Stimulated activated CD8-positive, alpha-beta memory T cell treated with anti-CD3 and anti-CD28 coated beads, Interleukin-2, amount 100 ng/mL, for 48 hours (primary cell): ENCODE results near the gene LDLR.
"Not testable (repeated sequence)": the region's sequence is repeated elsewhere in the genome, so short reads cannot be mapped to it uniquely, and the experiment has no call there.

Experiments
- DNase-seq, 2 donors: peaks; one replicate each; pipeline ENCODE4 v3.0.0-alpha.2; 2020; ENCODE audit warnings: low read depth in 2 of 2

LDLR gene

GRCh38 chr19:11105014-11105636 lies 15.9 kb downstream of the LDLR start:
- no peak for DNase-seq

GRCh38 chr19:11106477-11106876 lies 17.2 kb downstream of the LDLR start:
- DNase-seq = no peak

GRCh38 chr19:11108746-11109145 lies 19.5 kb downstream of the LDLR start:
- no peak for DNase-seq

GRCh38 chr19:11111117-11111770 lies 22.0 kb downstream of the LDLR start:
- DNase-seq = no peak

- DNase-seq = no peak
Measured at GRCh38 chr19:11111771-11112144, 22.5 kb downstream of the LDLR start.

- DNase-seq = no peak
Measured at GRCh38 chr19:11113140-11113708, 24.0 kb downstream of the LDLR start.

- DNase-seq = no peak
Measured at GRCh38 chr19:11115042-11115441, 25.8 kb downstream of the LDLR start.

GRCh38 chr19:11115895-11116446 lies 26.7 kb downstream of the LDLR start:
- no peak for DNase-seq

- no peak for DNase-seq
Measured at GRCh38 chr19:11116507-11116906, 27.2 kb downstream of the LDLR start.

- not testable (repeated sequence) for DNase-seq
Measured at GRCh38 chr19:11121963-11122362, 32.7 kb downstream of the LDLR start.

GRCh38 chr19:11123114-11123513 lies 33.9 kb downstream of the LDLR start:
- DNase-seq = no peak

GRCh38 chr19:11124157-11124556 lies 34.9 kb downstream of the LDLR start:
- not testable (repeated sequence) for DNase-seq

GRCh38 chr19:11125994-11126685 lies 36.9 kb downstream of the LDLR start:
- DNase-seq = peak; percentile 63 to 67

- no peak for DNase-seq
Measured at GRCh38 chr19:11127905-11128304, 38.6 kb downstream of the LDLR start.

- peak; percentile 45 to 53 for DNase-seq
Measured at GRCh38 chr19:11130824-11131455, 41.7 kb downstream of the LDLR start.

- DNase-seq = no peak
Measured at GRCh38 chr19:11131471-11131870, 42.2 kb downstream of the LDLR start.

GRCh38 chr19:11136400-11137101 lies 47.3 kb downstream of the LDLR start:
- DNase-seq = no peak

GRCh38 chr19:11137542-11138384 lies 48.5 kb downstream of the LDLR start:
- peak; percentile 19 to 29 for DNase-seq

- no peak for DNase-seq
Measured at GRCh38 chr19:11138601-11139300, 49.5 kb downstream of the LDLR start.
